ENCODE measurements around the gene ATM. TPM values are rescaled to one million over a fixed set of nuclear protein-coding genes. Genes with fewer than 3 reads are reported as not detected.

Gene ATM
- total RNA-seq, 4 donors from 2014 or later: 28.3 to 73.1 (median 34.1) TPM

GRCh38 chr11:108198833-108199232, 24.0 kb upstream of the ATM start:
- TF ChIP-seq EP300 (IDR thresholded peaks at IDR 0.05): no peak
- TF ChIP-seq POLR2AphosphoS5 (IDR thresholded peaks at IDR 0.05): no peak
- no peak for TF ChIP-seq CTCF (IDR thresholded peaks at IDR 0.05)
- no peak for TF ChIP-seq POLR2A (IDR thresholded peaks at IDR 0.05; ENCODE audit: low read depth)
- H3K9me3 ChIP-seq: no peaks in the 10 kb centered on the region
- 89% methylated on average over 8 of the region's 8 CpGs for WGBS
- H3K4me3 ChIP-seq: no peak overlapping the region
- intact Hi-C loops (cut with DNase I): no loop called here
- no peaks in the 10 kb centered on the region for H3K27me3 ChIP-seq
- H3K27ac ChIP-seq (replicated peaks in 1 of 4): no peak overlapping the region
- peaks cover 0 to 5% (median 2%) of the 10 kb centered on the region in 4 donors for H3K4me1 ChIP-seq
- DNase-seq (ENCODE audit: extremely low spot score): no peak
- peaks cover 0 to 46% (median 28%) of the 10 kb centered on the region in 4 donors for H3K36me3 ChIP-seq

GRCh38 chr11:108199446-108200321, 23.2 kb upstream of the ATM start:
- peaks cover 0 to 45% (median 30%) of the 10 kb centered on the region in 4 donors for H3K36me3 ChIP-seq
- DNase-seq (ENCODE audit: extremely low spot score): no peak
- WGBS: 85% methylated on average over 12 of the region's 12 CpGs
- no peaks in the 10 kb centered on the region for H3K27me3 ChIP-seq
- H3K9me3 ChIP-seq: no peaks in the 10 kb centered on the region
- no peak overlapping the region for H3K4me3 ChIP-seq
- TF ChIP-seq POLR2A (IDR thresholded peaks at IDR 0.05; ENCODE audit: low read depth) (no peak), CTCF (IDR thresholded peaks at IDR 0.05) (no peak), POLR2AphosphoS5 (IDR thresholded peaks at IDR 0.05) (no peak), EP300 (IDR thresholded peaks at IDR 0.05) (no peak)
- H3K27ac ChIP-seq (replicated peaks in 1 of 4): no peak overlapping the region
- intact Hi-C loops (cut with DNase I): no loop called here
- peaks cover 0 to 5% (median 2%) of the 10 kb centered on the region in 4 donors for H3K4me1 ChIP-seq

- H3K27me3 ChIP-seq: no peaks in the 10 kb centered on the region
- intact Hi-C loops (cut with DNase I): no loop called here
- peaks cover 4 to 52% (median 35%) of the 10 kb centered on the region in 4 donors for H3K36me3 ChIP-seq
- H3K9me3 ChIP-seq: no peaks in the 10 kb centered on the region
- H3K4me3 ChIP-seq: no peak overlapping the region
- H3K4me1 ChIP-seq: peaks cover 0 to 5% (median 2%) of the 10 kb centered on the region in 4 donors
- H3K27ac ChIP-seq (replicated peaks in 1 of 4): no peak overlapping the region
- TF ChIP-seq POLR2A (IDR thresholded peaks at IDR 0.05; ENCODE audit: low read depth) (no peak), EP300 (IDR thresholded peaks at IDR 0.05) (no peak), CTCF (IDR thresholded peaks at IDR 0.05) (no peak)
- 70% methylated on average over 2 of the region's 2 CpGs for WGBS
- no peak for DNase-seq (ENCODE audit: extremely low spot score)
Observed at GRCh38 chr11:108203075-108203474, 19.8 kb upstream of the ATM start.

- H3K36me3 ChIP-seq: peaks cover 4 to 57% (median 33%) of the 10 kb centered on the region in 4 donors
- no peak for DNase-seq (ENCODE audit: extremely low spot score)
- TF ChIP-seq EP300 (IDR thresholded peaks at IDR 0.05) (no peak), CTCF (IDR thresholded peaks at IDR 0.05) (no peak), POLR2AphosphoS5 (IDR thresholded peaks at IDR 0.05) (no peak), POLR2A (IDR thresholded peaks at IDR 0.05; ENCODE audit: low read depth) (no peak)
- intact Hi-C loops (cut with DNase I): no loop called here
- WGBS: 93% methylated on average over 8 of the region's 9 CpGs
- H3K4me3 ChIP-seq: no peak overlapping the region
- H3K9me3 ChIP-seq: no peaks in the 10 kb centered on the region
- H3K27ac ChIP-seq (replicated peaks in 1 of 4): no peak overlapping the region
- no peaks in the 10 kb centered on the region for H3K27me3 ChIP-seq
- H3K4me1 ChIP-seq: peaks cover 0 to under 1% (median 0%) of the 10 kb centered on the region in 4 donors
Observed at GRCh38 chr11:108204376-108204775, 18.5 kb upstream of the ATM start.
